RPMI8226 (cell line): ENCODE data around the gene HPCAL1.

Experiments used
- DNase-seq: peaks from one replicate; pipeline ENCODE4 v3.0.0-alpha.2; 2015

HPCAL1 gene

DNA sequence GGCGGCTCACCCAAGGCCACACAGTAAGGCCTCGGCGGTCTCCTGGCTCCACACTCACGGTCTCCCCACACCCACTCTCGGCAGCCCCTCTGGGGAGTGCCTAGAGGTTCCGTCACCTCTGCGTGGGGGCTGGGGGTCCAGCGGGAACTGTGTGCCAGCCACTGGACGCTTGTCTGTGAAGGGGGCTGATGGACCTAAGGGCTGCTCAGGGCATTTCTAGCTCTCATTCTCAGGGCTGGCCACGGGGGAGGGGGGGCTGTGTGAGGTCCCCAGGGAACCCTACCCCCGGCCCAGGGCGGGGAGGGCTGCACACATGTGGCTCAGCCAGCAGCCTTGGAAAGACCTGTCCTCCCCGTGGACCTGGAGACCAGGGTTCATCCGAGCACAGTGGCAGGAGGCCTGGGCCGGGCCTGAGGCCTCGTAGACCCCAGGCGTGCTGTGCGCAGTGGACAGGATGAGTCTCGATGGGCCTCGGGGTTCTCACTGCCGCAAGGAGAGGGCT lies 172.6 kb downstream of the HPCAL1 start:
- DNase-seq = no peak

DNA sequence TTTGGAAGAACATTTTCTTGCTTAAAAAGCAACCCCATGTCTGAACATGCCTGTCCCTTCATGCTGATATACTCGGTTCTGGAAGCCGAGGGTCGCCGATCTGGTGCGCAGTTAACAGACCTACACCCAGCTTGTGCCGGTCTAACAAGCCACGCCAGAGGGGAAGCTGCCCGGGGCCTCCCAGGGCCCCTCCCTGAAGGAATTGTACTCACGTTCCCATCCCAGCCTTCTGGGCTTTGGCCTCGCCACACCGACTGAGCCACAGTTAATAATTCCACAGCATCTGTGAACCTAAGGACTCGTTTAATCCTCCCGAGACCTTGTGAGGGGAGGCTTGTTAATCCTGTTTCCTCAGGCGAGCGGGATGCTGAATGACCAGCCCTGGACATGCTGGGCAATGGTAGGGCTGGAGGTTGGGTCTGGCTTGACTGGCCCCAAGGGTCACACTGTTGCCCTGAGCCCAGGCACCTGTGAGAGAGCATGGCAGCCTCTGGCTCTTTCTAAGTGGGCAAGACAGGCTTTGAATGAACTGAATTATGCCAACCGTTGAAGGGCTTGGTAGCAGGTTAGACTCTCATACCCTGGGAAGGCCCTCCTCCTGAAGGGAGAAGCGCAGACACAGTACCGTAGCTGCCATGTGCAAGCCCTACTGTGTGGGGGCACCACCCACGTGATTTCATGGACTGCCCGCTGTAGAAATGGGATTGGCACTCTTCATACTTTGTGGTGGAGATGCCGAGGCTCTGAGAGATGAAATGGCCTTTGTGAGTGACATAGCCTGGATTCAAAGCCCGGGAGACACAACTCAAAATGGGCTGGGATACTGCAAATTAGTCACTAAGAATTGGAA lies 173.3 kb downstream of the HPCAL1 start:
- no peak for DNase-seq

DNA sequence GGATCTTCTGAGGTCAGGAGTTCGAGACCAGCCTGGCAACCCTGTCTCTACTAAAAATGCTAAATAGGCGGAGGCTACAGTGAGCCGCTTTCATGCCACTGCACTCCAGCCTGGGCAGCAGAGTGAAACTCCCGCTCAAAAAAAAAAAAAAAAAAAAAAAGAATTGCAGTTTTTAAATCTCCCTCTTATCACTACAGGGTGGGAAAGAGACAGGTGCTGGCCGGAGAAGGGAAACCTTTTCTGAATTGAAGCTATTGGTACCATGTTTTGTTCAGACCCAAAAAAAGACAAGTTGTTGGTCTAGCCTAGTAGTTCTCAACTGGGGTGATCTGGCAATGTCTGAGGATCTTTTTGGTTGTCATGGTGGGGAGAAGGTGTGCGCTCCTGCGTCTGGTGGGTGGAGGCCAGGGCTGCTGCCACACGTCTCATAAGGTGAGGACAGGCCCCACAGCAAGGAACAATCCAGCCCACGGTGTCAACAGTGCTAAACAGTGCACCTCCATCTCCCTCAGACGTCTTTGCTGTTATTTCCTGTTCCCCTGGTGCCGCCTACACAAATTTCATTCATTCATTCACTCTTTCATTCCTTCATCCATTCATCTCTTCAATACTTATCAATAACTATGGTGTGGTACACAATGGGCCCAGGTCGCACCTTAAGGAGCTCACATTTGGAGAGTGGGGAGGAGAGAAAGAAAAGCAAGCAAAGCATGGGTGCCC lies 174.2 kb downstream of the HPCAL1 start:
- DNase-seq = no peak
